ENCODE measurements around the gene GLDN.
A peak's percentile ranks its signal among the peaks of the same experiment; 100 is the strongest.

GRCh38 chr15:51403072-51403878 lies 61.8 kb downstream of the GLDN start:
- TF ChIP-seq CTCF (conservative IDR thresholded peaks at IDR 0.05; ENCODE audit: low read depth in 2 of 2) (peak; percentile 57 to 66), EZH2 (IDR thresholded peaks at IDR 0.05; ENCODE audit: low read depth, unreplicated experiment) (no peak), ETS1 (IDR thresholded peaks at IDR 0.05) (no peak), POLR2AphosphoS5 (IDR thresholded peaks at IDR 0.05; ENCODE audit: low read depth) (no peak), EZH2phosphoT487 (IDR thresholded peaks at IDR 0.05; ENCODE audit: unreplicated experiment) (no peak)

Data from GM23338 (cell line).